Right lobe of liver (tissue), 6 donors: ENCODE data around the gene KRT13. TPM values are rescaled to one million over a fixed set of nuclear protein-coding genes. Genes with fewer than 3 reads are reported as not detected.
A peak's percentile ranks its signal among the peaks of the same experiment; 100 is the strongest.

Experiments used
- ATAC-seq, 4 donors: fragments of 200-7000 bp; cut with Tn5 transposase; one replicate each; pipeline ENCODE4 v1.9.1; 2020; ENCODE audit warnings: mild to moderate bottlenecking in 4 of 4, moderate library complexity in 4 of 4
- DNase-seq, 3 donors: peaks; one replicate each; pipeline ENCODE4 v3.0.0-alpha.2; 2020
- H3K27ac ChIP-seq, 3 donors: fragments of 200-600 bp; one replicate each; pipeline ENCODE4 v1.8.0; 2022
- H3K27me3 ChIP-seq, 2 donors: fragments of 200-600 bp; one replicate each; pipeline ENCODE4 v1.8.0; 2022
- H3K36me3 ChIP-seq, 4 donors: fragments of 200-600 bp; sonication (generic) in 1 of 4; one replicate each; pipeline versions ENCODE4 v1.5.1 to v1.8.0; 2017 to 2022; ENCODE audit warnings: control low read depth in 1 of 4
- H3K4me1 ChIP-seq, 4 donors: fragments of 200-600 bp; sonication (generic) in 1 of 4; one replicate each; pipeline versions ENCODE4 v1.5.1 to v1.8.0; 2017 to 2022; ENCODE audit warnings: control low read depth in 1 of 4
- H3K4me3 ChIP-seq, 3 donors: fragments of 200-600 bp; one replicate each; pipeline ENCODE4 v1.8.0; 2022
- H3K9me3 ChIP-seq, 4 donors: fragments of 200-600 bp; sonication (generic) in 1 of 4; one replicate each; pipeline versions ENCODE4 v1.5.1 to v1.8.0; 2017 to 2022; ENCODE audit warnings: control low read depth in 1 of 4
- POLR2A ChIP-seq: fragments of 450-650 bp; IDR thresholded peaks from one replicate; pipeline ENCODE4 v1.6.1; 2017; ENCODE audit warnings: antibody characterized with exemption, mild to moderate bottlenecking
- WGBS: methylation state at CpG from one replicate; pipeline ENCODE4 v1.1.6; 2018; ENCODE audit warnings: low coverage, low lambda C conversion rate; ENCODE audit not compliant: insufficient coverage; ENCODE audit errors: missing lambda C conversion rate; 5-methylcytosine and 5-hydroxymethylcytosine counted together
- intact Hi-C, 2 donors: fragments of 100-400 bp; cut with DNase I; formaldehyde crosslinking; loops; one replicate each; pipeline versions ENCODE4 v1.11.2 to v1.14.1; 2022
- total RNA-seq, 6 experiments: library from RNA; depleted of rRNA in 2 of 6; stranded (reverse); fragments of >200 nt in 2 of 6; fragmentation: NEBNext Ultra II Directional in 3 of 6; extraction: Animal tissue kit (Norgen Biotek cat#: 25700) in 3 of 6; gene quantifications; one replicate each; pipeline versions ENCODE4 v1.1.0 to v1.2.4, GENCODE V29; 2016 to 2023
- TF ChIP-seq, protein P1 (sequence below), 4 donors: fragments of 200-600 bp in 3 of 4; fragments of 450-650 bp in 1 of 4; IDR thresholded peaks; one replicate each; pipeline versions ENCODE4 v1.5.1 to v1.8.0; 2016 to 2022; ENCODE audit warnings: antibody characterized with exemption in 4 of 4, mild to moderate bottlenecking in 2 of 4
- donor health status: DM: no; HTN: yes; CAD: no.
- donor health status: DM: no; HTN: no; CAD: no.
- donor health status: DM: no; HTN: no; CAD: no.
- donor health status: DM: no; HTN: yes; CAD: no.
- donor health status: DM: no; HTN: yes; CAD: no.

KRT13 gene
- total RNA-seq, 6 experiments from 2014 or later: 1.6 TPM; not detected in 5

DNA sequence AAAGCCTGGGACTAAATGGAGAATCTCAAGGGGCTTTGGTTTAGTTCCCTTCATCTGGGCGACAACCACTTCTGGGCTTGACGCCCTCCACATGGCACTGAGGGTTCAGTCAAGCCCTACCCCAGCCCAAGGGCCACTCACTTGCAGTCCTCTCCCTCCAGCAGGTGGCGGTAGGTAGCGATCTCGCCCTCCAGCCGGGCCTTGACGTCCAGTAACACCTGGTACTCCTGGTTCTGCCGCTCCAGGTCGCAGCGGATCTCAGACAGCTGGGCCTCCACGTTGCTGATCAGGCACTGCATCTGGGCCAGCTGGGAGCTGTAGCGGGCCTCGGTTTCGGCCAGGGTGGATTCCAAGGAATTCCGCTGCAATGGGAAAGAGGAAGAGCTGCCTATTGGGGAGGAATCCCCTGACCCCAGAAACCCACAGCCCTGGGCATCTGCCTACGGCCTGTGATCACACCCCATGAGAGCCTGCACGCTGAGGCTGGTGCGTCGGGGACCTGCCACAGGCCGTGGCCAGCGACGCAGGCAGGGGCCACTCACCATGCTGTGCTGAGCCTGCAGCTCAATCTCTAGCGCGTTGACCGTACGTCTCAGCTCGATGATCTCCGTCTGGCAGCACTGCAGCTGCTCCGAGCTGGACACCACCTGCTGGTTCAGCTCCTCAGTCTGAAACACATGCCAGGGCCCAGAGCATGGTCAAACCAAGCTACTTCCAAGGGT lies 18.4 kb downstream of the KRT13 start:
- H3K4me3 ChIP-seq: no peak overlapping the region
- H3K36me3 ChIP-seq: no peaks in the 10 kb centered on the region
- H3K4me1 ChIP-seq: no peaks in the 10 kb centered on the region
- no peak for TF ChIP-seq POLR2A
- TF ChIP-seq, protein P1, sequence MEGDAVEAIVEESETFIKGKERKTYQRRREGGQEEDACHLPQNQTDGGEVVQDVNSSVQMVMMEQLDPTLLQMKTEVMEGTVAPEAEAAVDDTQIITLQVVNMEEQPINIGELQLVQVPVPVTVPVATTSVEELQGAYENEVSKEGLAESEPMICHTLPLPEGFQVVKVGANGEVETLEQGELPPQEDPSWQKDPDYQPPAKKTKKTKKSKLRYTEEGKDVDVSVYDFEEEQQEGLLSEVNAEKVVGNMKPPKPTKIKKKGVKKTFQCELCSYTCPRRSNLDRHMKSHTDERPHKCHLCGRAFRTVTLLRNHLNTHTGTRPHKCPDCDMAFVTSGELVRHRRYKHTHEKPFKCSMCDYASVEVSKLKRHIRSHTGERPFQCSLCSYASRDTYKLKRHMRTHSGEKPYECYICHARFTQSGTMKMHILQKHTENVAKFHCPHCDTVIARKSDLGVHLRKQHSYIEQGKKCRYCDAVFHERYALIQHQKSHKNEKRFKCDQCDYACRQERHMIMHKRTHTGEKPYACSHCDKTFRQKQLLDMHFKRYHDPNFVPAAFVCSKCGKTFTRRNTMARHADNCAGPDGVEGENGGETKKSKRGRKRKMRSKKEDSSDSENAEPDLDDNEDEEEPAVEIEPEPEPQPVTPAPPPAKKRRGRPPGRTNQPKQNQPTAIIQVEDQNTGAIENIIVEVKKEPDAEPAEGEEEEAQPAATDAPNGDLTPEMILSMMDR (IDR thresholded peaks at IDR 0.05): peak; percentile 19 to 39 (median 28)
- H3K9me3 ChIP-seq: no peaks in the 10 kb centered on the region
- DNase-seq: no peak
- WGBS: 49% methylated on average over 12 of the region's 29 CpGs
- H3K27ac ChIP-seq: no peak overlapping the region
- H3K27me3 ChIP-seq: no peaks in the 10 kb centered on the region
- peak in 3 of 4 donors; percentile 27 to 37 (median 29) for ATAC-seq
- intact Hi-C loops: no loop called here

DNA sequence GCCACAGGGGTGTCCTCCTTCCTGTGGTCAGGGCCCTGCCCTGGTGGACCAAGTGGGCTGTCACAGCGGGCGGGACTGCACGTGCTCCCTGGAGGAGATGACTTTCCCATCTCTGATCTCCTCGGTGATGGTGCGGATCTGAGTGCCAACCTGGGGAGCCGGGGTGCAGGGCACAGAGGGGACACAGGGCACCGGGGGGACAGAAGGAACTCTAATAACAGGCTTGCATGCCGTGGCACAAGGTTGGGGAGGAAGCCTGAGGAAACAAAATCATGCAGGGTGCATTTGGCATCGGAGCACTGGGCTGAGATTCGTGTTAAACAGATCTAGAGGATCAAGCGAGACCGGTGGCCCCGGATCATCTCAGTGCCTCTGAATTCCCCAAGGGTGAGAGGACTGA lies 19.1 kb downstream of the KRT13 start:
- Histone ChIP-seq H3K27ac (no peak overlapping the region), H3K9me3 (no peaks in the 10 kb centered on the region), H3K27me3 (no peaks in the 10 kb centered on the region), H3K4me1 (no peaks in the 10 kb centered on the region), H3K36me3 (no peaks in the 10 kb centered on the region), H3K4me3 (no peak overlapping the region)
- TF ChIP-seq POLR2A: no peak
- TF ChIP-seq, protein P1 (IDR thresholded peaks at IDR 0.05): no peak
- DNase-seq: no peak
- intact Hi-C loops: no loop called here
- WGBS: 90% methylated on average over 2 of the region's 13 CpGs
- no peak for ATAC-seq

DNA sequence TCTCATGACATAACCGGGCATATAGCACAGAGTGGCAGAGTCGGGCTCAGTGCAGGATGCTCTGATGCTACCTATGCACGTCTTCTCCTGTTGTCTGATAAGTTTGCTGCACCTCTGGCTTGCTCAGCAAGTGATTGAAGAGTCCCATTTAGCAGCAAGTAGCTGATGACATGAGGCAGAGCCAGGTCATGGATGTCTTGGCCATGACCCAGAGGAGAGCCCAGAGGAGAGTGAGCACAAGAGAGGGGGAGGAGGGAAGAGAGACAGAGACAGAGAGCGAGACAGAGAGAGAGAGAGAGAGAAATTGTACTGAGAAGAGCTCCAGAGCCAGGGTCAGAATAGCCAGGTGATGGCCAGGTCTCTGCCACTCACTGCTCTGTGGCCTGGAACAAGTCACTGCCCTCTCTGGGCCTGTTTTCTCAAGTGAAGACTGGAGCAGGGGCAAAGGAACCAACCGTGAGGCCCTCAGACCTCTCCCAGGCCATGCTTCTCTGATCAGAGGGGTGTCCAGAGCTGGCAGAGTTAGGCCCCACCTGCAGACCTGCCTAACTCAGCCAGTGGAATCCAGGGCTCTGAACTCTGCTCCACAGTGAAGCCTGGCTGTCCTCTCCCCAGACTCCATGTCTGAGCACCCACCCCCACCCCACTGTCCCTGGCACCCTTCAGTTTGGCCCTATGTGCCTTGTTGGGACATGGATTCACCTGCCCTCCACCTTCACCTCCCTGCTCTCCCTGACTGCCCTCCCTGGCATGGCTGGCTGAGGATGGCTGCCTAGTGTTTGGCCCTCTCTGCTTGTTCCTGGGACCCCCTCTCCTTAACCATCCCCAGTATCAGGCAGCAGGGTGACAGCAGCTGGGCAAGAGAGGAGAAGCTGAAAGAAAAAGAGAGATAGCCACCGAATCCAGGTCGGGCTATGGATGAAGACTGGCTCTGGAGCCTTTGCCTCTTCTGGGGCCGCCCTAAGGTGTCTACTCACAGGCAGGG lies 20.2 kb downstream of the KRT13 start:
- Histone ChIP-seq H3K36me3 (no peaks in the 10 kb centered on the region), H3K27me3 (no peaks in the 10 kb centered on the region), H3K9me3 (no peaks in the 10 kb centered on the region), H3K4me1 (no peaks in the 10 kb centered on the region), H3K4me3 (no peak overlapping the region), H3K27ac (no peak overlapping the region)
- TF ChIP-seq, protein P1 (IDR thresholded peaks at IDR 0.05): no peak
- TF ChIP-seq POLR2A: no peak
- intact Hi-C loops: no loop called here
- 61% methylated on average over 4 of the region's 8 CpGs for WGBS
- DNase-seq: no peak
- ATAC-seq: no peak

DNA sequence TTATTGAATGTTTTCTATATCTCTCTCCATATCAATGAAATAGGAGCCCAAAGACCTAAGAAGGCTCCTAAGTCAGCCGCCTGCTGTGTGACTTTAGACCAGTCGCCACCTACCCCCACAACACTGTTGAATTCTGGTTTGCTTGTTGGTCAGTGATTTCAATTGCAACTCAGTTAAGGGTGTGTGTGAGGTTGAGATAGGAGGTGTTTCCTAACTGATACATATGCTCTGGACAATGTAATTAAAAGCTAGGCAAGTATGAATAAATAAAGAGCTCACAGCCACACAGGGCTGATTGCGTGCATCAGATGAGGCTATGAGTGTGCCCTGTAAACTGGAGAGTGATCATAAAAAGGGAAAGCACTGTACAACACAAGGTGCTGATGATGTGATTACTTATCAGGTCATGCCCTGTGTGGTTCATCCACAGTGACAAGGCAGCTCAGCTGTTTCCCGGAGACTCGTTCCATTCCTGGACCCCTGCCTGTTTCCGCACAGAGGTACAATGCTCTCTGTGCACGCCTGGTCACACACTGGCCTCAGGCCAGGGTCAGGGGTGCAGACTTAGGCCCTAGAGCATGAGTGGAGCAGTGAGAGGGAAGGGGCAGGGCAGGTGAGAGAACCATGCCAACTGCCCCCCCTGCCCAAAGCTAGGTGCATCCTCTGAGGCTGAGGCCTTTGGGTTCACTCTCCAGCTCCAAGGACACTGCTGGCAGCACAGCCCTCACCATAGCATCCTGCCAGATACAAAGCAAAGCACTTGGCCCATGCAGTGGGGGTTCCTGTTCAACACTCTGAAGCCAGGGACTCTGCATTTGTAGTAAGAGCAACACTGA lies 21.2 kb downstream of the KRT13 start:
- 92% methylated on average over 3 of the region's 7 CpGs for WGBS
- intact Hi-C loops: no loop called here
- H3K4me1 ChIP-seq: no peaks in the 10 kb centered on the region
- H3K27ac ChIP-seq: no peak overlapping the region
- no peaks in the 10 kb centered on the region for H3K36me3 ChIP-seq
- TF ChIP-seq, protein P1 (IDR thresholded peaks at IDR 0.05): no peak
- no peak for TF ChIP-seq POLR2A
- no peak for ATAC-seq
- H3K27me3 ChIP-seq: no peaks in the 10 kb centered on the region
- H3K9me3 ChIP-seq: no peaks in the 10 kb centered on the region
- no peak for DNase-seq
- H3K4me3 ChIP-seq: no peak overlapping the region
